CD4-positive, alpha-beta T cell treated with Interleukin-15 for 1 hour (primary cell): ENCODE data around the gene ACY1.
A peak's percentile ranks its signal among the peaks of the same experiment; 100 is the strongest.

Source experiments
- DNase-seq: peaks from one replicate; pipeline ENCODE4 v3.0.0-alpha.2; 2020

Gene ACY1

DNA sequence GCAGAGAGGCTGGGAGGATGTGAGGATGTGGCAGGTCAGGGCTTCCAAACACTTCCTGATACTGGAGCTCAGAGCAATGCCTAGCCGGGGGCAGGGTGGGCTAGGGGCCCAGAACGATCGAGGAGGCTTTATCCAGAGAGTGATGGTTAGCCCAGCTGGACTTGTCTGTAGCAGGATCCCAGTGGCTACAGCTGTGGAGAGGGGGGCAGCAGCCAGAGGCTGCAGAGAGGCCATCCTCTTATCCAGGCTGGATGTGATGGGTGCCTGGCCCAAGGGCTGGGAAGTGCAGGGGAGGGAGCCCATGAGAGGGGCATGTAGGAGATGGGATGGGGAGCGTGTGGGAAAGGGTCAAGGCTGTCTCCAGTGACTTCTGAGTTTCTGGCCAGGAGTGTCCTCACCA is 36.5 kb upstream of the ACY1 start:
- DNase-seq = peak; percentile 13

DNA sequence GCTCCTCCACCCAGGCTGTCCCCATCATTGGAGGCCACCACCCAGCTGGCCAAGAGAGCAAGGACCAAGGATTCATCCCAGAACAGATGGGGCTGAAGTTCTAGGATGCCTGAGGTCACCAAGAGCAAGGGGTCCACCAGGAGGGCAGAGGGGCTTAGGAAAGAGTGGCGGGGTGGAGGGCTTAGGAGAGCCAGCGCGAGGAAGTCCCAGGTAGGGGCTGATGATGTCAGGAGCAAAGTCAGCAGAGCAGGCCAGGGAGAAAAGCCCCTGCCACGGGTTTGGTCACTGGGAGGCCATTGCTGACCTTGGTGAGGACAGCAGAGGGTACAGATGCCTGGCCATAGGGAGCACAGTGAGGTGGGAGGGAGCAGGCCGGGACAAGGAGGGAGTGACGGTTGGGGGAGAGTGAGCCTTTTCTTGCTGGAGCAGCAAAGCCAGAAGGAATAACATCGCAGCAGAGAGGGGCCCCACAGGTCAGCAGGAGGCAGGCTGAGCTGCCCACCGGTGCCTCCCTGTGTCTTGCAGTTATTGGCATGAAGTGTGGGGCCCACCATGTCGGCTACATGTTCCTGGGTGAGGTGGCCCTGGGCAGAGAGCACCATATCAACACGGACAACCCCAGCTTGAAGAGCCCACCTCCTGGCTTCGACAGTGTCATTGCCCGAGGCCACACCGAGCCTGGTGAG is 36.0 kb upstream of the ACY1 start:
- DNase-seq = no peak

DNA sequence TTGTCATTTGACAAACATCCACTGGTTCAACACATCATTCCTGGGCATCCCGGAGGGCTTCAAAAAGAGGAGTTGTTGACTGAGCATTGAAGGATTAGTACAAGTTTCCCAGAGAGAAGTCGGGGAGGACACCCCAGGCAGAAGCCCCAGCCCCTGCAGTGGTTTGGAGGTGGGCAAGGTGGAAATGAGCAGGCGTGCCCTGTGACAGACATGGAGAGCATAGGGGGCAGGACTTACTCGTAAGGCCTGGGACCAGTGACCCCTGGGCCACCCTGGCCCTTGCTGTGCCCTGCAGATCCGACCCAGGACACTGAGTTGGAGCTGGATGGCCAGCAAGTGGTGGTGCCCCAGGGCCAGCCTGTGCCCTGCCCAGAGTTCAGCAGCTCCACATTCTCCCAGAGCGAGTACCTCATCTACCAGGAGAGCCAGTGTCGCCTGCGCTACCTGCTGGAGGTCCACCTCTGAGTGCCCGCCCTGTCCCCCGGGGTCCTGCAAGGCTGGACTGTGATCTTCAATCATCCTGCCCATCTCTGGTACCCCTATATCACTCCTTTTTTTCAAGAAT is 35.2 kb upstream of the ACY1 start:
- no peak for DNase-seq

DNA sequence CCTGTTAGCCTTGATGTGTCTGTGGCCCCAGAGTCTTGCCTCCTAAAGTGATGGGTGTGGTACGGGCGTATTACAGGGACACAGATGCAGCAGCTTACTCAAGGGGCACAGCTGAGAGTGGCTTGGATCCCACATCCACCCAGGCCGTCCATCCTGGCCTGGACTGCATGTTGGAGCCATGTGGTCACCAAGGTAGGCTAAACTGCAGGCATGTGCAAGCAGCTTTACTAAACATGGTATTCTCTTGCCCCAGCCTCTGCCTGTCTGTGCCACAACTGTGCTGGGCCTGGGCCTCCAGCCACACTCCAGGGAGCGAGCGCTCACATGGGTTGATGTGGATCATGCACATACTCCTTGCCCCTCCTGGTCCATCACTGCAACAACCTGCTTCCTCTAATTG is 34.2 kb upstream of the ACY1 start:
- DNase-seq = no peak

DNA sequence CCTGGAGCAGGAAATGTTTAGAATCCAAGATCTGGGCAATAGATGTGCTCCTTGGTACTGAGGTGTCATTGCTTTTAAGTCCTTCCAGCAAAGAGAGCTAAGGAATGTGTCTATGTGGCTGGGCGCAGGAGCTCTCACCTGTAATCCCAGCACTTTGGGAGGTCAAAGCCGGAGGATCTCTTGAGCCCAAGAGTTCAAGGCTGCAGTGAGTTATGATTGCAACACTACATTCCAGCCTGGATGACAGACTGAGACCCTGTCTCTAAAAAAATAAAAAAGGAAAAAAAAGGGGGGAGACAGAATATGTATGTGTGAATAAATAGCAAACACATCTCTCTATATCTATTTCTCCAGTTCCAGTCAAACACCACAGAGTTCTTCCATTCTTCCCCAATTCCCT is 32.4 kb upstream of the ACY1 start:
- DNase-seq = no peak

DNA sequence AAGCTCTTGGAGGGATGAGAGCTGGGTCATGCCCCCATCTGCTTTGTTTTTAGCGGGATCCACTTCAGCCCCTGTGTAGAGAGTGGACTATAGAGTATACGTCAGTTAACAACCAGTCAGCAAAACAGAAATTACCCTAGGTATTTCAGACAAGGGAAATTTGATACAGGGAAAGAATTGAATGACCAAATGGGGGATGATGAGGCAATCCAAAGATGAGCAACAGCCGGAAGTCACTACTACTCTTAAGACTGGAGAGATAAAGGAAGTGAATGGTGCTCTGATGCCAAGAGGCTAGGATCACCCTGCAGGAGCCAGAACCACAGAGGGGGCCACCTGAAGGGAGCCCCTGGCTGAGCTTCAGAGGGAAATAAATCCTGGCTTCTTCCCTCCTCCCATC is 29.9 kb upstream of the ACY1 start:
- no peak for DNase-seq

DNA sequence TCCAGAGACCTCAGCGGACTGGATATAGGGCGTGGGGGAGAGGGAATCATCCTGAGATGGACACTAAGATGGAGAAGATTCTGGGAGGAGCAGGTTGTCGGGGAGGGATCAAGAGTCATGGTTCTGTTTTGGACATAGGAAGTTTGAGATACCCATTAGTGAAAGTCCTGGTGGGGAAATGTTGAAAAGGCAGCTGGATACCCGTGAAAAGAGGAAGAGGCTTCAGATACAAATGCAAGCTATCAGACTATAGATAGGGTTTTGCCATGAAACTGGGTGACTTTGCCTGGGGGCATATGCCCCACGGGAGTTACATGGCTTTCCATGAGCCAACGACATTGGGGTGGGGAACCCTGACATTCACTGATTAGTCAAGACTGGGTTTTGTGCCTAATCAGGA is 29.2 kb upstream of the ACY1 start:
- no peak for DNase-seq

DNA sequence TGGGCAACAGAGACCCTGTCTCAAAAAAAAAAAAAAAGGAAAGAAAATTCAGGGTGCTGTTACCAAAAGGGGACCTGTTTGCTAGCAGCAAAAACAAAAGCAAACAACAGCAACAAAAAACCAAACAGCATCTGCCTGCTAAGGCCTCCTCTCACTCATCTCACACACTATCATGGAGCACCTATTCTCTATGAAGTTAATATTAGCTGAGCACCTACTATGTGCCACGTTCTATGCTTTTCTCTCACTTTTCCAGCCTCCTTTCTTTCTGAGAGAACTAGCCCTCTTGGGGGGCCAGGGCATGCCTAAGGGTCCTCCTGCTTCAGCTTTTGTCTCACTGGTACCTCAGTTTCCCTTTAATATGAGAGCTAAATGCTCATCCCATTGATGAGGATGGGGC is 28.6 kb upstream of the ACY1 start:
- no peak for DNase-seq

DNA sequence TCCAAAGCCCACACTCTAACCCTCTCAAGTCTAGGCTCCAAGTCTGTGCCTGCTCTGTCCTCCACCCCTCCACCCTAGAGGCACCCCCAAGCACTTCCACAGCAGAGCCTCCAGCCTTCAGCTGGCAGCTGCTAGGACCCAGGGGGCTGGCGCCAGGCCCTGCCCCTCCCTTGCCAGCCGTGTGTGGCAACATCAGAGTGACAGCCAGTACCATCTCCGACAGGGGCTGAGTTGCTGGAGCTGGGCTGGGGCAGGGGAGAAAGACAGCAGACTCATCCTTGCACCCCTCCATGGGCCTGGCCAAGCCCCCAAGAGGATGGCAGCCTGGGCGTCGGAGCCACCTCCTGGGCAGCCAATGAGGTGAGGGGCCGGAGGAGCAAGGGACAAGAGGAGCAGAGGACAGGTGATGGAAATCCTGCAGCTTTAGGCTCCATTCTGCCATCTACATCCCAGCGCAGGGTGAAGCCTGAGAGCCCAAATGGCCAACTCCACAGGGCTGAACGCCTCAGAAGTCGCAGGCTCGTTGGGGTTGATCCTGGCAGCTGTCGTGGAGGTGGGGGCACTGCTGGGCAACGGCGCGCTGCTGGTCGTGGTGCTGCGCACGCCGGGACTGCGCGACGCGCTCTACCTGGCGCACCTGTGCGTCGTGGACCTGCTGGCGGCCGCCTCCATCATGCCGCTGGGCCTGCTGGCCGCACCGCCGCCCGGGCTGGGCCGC is 28.0 kb upstream of the ACY1 start, which contains the start of gene GPR62:
Gene GPR62 (plus strand): TSS at position 207 of the 718 bp plus-strand sequence. CDS start 272 bp downstream, at position 479.
- DNase-seq = no peak

DNA sequence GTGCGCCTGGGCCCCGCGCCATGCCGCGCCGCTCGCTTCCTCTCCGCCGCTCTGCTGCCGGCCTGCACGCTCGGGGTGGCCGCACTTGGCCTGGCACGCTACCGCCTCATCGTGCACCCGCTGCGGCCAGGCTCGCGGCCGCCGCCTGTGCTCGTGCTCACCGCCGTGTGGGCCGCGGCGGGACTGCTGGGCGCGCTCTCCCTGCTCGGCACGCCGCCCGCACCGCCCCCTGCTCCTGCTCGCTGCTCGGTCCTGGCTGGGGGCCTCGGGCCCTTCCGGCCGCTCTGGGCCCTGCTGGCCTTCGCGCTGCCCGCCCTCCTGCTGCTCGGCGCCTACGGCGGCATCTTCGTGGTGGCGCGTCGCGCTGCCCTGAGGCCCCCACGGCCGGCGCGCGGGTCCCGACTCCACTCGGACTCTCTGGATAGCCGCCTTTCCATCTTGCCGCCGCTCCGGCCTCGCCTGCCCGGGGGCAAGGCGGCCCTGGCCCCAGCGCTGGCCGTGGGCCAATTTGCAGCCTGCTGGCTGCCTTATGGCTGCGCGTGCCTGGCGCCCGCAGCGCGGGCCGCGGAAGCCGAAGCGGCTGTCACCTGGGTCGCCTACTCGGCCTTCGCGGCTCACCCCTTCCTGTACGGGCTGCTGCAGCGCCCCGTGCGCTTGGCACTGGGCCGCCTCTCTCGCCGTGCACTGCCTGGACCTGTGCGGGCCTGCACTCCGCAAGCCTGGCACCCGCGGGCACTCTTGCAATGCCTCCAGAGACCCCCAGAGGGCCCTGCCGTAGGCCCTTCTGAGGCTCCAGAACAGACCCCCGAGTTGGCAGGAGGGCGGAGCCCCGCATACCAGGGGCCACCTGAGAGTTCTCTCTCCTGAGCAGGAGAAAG is 27.2 kb upstream of the ACY1 start:
- peak; percentile 42 for DNase-seq

DNA sequence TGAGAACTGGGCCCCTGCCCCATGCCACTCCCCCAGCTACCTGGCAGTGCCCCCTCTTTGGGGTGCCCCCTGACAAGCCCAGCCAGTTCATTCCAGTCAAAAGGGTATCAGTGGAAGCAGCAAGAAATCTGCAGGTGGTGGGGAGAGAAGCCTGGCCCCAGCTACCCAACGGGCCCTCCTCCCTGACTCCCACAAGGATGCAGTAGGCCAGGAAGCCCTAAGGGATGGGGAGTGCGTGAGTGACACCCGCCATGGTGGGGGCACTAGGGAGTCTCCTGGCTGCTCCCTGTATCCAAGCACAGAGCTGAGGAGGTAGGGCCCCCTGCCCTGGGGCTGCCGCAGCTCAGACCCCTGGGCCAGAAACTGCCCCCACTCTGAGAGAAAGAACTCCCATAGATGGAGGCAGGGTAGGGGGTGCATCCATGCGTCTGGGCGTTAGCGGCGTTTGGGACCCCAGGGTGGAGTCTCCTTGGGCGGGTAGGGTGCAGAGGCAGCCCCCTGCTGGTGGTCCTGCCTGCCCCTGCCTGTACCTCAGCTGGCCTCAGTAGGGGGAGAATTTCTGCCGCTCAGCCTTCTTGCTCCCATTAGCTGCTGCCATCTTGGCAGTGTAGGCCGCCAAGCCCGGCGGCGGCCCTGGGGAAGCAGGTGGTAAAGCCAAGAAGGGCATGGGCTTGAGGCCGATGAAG is 25.7 kb upstream of the ACY1 start:
- DNase-seq = no peak

DNA sequence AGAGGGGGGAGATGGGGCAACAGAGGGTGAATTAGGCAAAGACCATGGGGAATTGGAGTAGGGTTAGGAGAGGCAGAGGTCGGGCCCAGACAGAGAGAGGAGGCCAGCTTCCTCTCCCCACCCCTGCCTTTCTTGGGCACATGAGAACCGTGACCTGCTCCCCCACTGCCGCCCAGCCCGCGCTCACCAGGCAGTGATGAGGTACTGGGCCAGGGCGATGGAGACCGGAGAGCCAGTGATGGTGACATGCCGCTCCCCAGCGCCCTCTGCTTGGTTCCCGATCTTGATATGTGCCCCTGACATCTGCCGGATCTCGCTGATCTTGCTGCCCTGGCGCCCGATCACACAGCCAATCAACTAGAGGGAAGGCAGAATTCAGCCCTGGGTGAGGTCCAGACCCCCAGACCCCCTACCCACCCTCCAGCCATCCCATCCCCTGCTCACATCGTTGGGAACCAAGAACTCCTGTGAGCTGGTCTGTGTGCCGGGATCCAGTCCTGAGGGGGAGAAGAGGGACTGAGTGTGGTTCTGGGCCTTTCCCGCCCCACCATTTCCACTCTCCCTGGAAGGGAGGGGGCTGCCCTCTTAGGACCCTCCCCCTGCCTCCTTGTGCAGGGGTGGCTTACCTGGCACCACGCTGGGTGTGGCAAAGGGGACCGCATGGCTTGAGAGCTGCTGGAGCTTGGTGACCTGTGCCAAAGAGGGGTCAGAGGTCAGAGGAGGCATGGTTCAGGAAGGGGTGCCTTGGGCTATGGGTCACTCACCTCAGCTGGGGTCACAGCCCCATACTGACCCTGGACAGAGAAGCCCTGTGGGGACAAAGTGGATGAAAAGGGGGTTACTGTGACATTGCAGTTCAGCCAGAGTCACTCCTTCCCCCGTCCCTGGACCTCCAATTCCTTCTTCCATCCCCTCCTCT is 24.5 kb upstream of the ACY1 start:
- no peak for DNase-seq

DNA sequence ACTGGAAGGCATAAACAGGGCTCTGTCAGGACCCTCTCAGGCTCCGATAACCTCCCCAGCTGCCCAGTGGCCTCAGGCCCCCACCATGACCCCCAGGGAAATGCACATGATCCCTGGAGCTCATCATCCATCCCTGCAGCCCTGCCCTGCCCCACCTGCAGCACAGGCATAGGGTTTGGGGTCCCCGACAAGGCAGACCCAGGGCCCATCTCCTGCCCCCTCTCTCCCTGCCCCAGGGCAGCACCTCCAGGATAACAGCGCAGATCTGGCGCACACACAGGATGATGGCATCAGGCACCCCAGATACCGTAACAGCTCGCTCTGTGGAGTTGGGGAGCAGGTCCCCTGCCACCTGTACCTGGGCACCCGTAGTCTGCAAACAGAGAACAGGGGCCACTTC is 23.7 kb upstream of the ACY1 start:
- no peak for DNase-seq

DNA sequence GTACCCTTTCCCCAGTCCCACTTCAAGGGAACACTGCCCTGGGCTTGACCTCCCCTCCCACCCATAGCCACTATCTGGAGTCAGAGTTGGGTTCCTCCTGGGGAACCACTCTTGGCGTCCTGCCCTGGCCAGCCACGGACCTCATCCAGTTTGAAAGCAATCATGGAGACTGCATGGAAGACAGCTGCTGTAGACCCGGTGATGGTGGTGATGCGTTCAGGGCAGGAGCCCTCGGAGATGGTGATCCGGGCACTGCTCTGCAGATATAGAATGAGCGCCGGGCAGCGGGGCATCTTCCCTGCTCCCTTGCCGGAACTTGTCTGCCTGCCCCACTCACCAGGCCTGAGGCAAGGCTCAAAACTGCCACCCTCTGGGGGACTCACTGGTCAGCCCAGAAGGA is 22.9 kb upstream of the ACY1 start:
- DNase-seq = no peak

DNA sequence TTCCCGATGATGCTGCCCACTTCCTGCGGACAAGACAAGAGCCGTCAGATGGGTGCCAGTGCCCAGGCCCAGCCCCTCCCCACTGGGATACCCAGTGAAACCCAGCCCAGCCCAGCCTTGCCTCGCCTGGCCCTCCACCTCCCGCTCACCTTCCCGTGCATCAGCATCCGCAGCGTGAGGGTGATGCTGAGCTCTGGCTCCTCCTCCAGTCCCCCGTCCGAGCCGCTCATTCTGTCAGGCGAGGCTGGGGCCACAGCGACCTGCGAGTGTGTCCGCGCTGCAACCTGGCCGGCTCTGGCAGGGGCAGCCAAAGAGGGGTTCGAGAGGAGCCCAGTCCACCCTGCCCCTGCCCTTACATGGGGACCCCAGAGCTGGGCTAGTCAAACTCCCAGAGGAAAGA is 22.3 kb upstream of the ACY1 start:
- no peak for DNase-seq

DNA sequence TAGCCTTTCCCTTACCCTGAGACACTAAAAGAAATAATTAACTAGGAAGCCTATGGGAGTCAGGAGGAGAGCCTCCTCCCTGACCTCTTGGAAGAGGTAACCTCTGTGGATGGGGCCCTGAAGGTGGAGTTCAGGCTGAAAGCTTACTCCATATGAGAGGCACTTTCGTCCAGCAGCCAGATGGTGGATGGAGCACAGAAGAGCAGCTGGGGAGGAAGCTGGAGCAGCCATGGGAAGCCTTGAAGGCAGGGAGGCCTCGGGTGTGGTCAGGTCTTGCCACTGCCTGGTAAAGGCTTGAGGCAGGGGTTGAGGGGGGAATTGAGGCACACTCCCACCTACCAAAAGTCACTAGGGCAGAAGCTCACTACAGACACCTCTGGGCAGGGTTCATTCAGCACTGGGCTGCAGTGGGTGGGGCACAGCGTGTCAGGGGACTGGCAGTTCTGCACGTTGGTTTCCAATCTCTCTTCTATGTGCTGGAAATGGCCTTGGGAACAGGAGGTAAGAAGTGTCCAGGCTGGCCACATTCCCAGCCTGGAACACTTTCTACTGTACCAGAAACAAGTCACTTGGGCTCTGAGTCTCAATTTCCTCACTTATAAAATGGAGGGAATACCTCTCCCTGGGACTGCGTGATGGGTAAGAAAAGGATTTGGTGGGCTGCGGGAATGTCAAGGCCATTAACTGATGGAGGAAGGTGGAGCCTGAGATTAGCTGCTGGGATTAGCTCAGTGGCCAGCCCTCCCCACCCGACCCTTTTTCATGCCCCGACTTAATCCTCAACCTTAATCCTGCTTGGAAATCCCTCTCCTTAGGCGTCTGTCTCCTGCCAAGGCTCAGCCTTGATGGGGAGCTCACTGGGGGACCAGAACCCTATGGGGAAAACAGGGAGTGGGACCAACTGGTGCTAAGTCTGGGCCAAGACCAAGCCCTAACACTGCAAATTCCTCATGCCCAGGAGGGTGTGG is 21.4 kb upstream of the ACY1 start:
- DNase-seq = no peak

DNA sequence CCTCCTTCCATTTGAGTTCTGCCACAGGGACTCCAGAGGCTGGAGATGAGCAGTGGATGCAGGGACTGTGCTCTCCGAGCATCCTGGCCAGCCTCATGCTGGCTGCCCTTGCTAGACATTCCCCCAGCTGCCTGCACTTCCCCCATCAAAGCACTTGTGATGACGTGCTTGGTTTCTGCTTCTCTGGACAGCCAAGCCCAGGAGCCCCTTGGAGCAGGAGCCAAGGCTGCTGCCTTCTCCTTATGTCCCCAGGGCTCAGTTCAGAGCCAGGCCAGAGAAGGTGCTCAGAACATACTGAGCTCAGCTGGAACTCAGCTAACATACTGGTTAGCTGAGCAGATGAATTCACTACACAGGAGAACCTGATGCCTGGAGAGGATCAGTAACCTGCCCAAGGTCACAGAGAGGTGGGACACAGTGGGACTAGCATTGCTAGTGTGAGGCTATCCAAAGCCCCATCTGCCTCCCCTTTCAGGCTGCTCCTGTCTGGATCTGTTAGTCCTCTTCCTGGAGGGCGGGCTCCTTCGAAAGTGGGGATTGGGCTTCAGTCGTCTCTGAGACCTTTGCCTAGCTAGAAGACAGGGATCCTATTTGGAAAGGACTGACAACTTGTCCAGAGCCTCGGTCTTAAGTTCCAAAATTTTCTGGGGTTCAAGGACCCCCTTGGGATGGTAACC is 20.3 kb upstream of the ACY1 start:
- no peak for DNase-seq

DNA sequence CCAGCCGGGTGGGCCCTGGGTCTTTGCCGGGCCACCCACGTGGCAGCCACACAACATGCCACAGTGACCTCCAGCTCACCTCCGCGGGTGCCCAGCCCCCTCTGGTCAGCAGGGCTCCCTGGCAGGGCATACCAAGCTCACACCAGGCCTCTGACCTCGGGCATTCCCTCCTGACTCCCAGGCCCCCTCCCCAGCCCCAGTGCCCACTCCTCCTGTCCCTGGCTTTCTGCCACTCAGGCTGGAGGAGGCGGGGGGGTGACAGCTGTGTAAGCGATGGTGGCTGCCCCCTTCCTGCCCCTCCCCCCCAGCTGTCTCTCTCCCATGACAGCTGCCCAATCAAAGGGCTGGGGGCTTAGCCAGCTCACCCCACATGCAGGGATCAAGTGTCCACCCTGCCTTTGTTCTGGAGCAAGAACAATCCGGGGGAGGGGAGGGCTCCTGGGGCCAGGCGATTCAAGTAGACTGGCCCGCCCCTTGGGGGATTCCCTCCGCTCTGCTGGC is 19.3 kb upstream of the ACY1 start:
- DNase-seq = no peak

DNA sequence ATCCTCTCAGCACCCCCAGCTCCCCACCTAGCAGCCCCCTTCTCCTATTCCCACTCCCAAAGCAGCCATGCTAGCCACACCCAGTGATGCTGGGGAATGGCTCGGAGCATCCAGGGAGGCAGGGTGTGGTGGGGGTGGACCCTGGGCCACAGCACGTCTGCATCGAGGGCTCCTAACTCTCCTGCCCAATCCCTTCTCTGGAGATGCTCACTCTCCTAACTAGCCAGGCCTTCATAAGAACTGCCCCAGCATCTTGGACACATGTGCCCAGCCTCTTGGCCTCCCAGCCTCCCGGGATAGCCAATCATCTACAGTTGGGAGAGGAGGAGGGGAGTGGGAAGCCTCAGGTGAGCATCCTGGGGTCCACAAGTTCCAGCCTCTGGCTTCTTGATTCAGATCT is 18.8 kb upstream of the ACY1 start:
- no peak for DNase-seq

DNA sequence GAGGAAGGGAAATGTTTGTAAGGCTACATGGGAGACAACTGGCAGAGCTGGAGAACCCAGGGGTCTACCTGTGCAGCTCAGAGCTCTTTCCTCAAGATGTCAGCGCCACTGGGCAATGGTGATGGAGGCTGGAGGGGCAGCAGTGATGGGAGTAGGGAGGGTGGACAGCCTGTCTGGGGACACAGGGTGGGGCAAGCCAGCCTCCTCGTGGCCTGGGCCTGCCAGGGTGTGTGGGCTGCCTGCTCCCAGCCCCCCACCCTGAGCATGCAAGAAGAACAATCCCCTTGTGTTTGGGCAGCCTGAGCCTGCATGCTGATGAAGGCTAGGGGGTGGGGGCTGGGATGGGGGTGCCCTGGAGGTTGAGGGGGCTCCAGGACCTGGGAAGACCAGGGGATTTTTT is 17.3 kb upstream of the ACY1 start:
- no peak for DNase-seq
